Naive B cell (primary cell): ENCODE data around the gene MIXL1. TPM values are rescaled to one million over a fixed set of nuclear protein-coding genes. Genes with fewer than 3 reads are reported as not detected.
A peak's percentile ranks its signal among the peaks of the same experiment; 100 is the strongest.
"Not testable (repeated sequence)": the region's sequence is repeated elsewhere in the genome, so short reads cannot be mapped to it uniquely, and the experiment has no call there.

Experiments
- ATAC-seq, 2 donors: fragments of 150-1000 bp; cut with Tn5 transposase; 2 replicates each; pipeline ENCODE4 v1.10.0; 2021; ENCODE audit warnings: low read depth in 2 of 2, mild to moderate bottlenecking in 2 of 2, moderate library complexity in 2 of 2
- DNase-seq: peaks from one replicate; pipeline ENCODE4 v3.0.0; 2022
- H3K27ac Mint-ChIP-seq, 6 donors: one replicate each; pipeline ENCODE4 v1.8.0; 2020 to 2022; ENCODE audit warnings: mild to moderate bottlenecking in 6 of 6, mixed read lengths in 6 of 6, moderate library complexity in 5 of 6, inconsistent platforms in 2 of 6
- H3K27me3 Mint-ChIP-seq, 3 donors: one replicate each; pipeline ENCODE4 v1.8.0; 2021 to 2022; ENCODE audit warnings: mixed read lengths in 3 of 3, mild to moderate bottlenecking in 1 of 3
- H3K36me3 Mint-ChIP-seq, 2 donors: one replicate each; pipeline ENCODE4 v1.8.0; 2020 to 2022; ENCODE audit warnings: mixed read lengths in 2 of 2, inconsistent platforms in 1 of 2, mild to moderate bottlenecking in 1 of 2
- H3K4me1 Mint-ChIP-seq, 3 donors: one replicate each; pipeline ENCODE4 v1.8.0; 2020 to 2022; ENCODE audit warnings: mixed read lengths in 3 of 3, inconsistent platforms in 1 of 3, mild to moderate bottlenecking in 1 of 3, moderate library complexity in 1 of 3
- H3K4me3 Mint-ChIP-seq, 8 donors: one replicate each; pipeline ENCODE4 v1.8.0; 2020 to 2022; ENCODE audit warnings: mild to moderate bottlenecking in 8 of 8, mixed read lengths in 8 of 8, moderate library complexity in 8 of 8, inconsistent platforms in 2 of 8
- H3K9me3 Mint-ChIP-seq, 7 donors: one replicate each; pipeline ENCODE4 v1.8.0; 2020 to 2022; ENCODE audit warnings: mixed read lengths in 7 of 7, mild to moderate bottlenecking in 5 of 7, inconsistent platforms in 2 of 7, moderate library complexity in 1 of 7
- polyA plus RNA-seq, 6 donors: library from polyadenylated mRNA; unstranded; fragments of 300-500 nt; fragmentation: Illumina TruSeq; gene quantifications; one replicate each; pipeline ENCODE4 v1.2.3, GENCODE V29; 2021; ENCODE audit warnings: low read depth in 6 of 6

The MIXL1 gene
- polyA plus RNA-seq, 6 donors from 2014 or later: 0.23 to 2.8 (median 0.36) TPM; not detected in 2

DNA sequence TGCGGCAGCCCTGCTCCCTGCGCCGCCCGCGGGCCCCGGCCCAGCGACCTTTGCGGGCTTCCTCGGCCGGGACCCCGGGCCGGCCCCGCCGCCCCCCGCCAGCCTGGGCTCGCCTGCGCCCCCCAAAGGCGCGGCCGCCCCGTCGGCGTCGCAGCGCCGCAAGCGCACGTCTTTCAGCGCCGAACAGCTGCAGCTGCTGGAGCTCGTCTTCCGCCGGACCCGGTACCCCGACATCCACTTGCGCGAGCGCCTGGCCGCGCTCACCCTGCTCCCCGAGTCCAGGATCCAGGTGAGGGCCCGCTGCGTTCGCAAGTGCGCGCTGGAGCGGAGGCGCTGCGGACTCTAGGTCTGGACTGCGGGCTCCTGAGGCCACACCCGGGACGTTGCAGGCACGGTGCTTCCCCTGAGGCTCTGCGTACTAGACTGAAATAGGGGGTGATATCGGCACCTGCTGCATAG is 351 bp downstream of the MIXL1 start:
- Mint-ChIP-seq H3K9me3 (no peaks in the 10 kb centered on the region), H3K27ac (peak overlapping the region in 1 of 6 donors; percentile 44)
- peak; percentile 43 for DNase-seq

DNA sequence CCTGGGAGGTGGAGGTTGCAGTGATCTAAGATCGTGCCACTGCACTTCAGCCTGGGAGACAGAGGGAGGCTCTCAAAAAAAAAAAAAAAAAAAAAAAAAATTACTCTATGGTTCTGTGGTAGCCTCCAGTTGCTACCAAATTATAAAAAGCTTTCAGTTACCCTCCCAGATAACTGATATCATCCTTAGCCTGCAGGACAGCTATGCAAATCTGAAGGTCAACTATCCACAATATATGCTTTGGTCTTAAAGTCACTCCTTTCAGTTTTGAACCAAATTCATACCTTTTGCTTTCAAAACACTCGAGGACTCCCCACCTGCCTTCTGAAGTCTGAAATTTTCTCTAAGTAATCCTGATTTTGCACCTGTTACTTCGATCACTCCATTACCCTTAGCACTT is 3.1 kb downstream of the MIXL1 start:
- peaks cover 8 to 11% (median 10%) of the 10 kb centered on the region in 3 donors for H3K27me3 Mint-ChIP-seq
- no peak overlapping the region for H3K27ac Mint-ChIP-seq
- H3K9me3 Mint-ChIP-seq: no peaks in the 10 kb centered on the region
- no peak for DNase-seq
- ATAC-seq: no peak
- peak overlapping the region in 1 of 8 donors; percentile 54 for H3K4me3 Mint-ChIP-seq
- peaks cover 0 to 10% of the 10 kb centered on the region in 2 donors for H3K36me3 Mint-ChIP-seq
- H3K4me1 Mint-ChIP-seq: peaks cover 6 to 13% (median 6%) of the 10 kb centered on the region in 3 donors

More for the DNA sequence above, 351 bp downstream of the MIXL1 start:
- Mint-ChIP-seq H3K4me3 (peak overlapping the region; percentile 85 to 95 (median 91)), H3K27me3 (peaks cover 8 to 11% (median 10%) of the 10 kb centered on the region in 3 donors), H3K4me1 (peaks cover 6 to 13% (median 6%) of the 10 kb centered on the region in 3 donors), H3K36me3 (no peaks in the 10 kb centered on the region)
- ATAC-seq: peak; percentile 81 to 86

DNA sequence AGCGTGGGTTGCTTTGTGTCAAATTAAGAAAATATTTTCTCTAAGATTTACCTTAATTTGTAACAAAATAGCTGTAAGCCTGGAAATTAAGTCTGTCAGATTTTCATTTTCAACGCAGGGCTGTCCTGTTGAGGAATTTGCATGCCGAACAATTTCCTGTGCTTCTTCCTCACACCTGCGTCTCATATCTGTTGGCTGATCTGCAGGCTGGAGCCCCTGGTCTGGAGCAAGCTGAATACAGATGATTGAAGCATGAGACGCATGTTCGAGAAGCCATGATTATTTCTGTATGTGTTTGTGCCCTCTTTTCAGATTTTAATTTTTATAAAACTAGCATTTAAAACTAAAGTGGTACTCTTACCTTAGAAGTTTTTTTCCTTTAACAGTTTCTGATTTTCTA is 9.8 kb downstream of the MIXL1 start:
- Mint-ChIP-seq H3K27me3 (no peaks in the 10 kb centered on the region), H3K4me1 (peaks cover 5 to 6% (median 6%) of the 10 kb centered on the region in 3 donors), H3K9me3 (no peaks in the 10 kb centered on the region), H3K27ac (peak overlapping the region in 1 of 6 donors; percentile 67), H3K4me3 (no peak overlapping the region), H3K36me3 (peaks cover 9 to 10% of the 10 kb centered on the region in 2 donors)
- peak; percentile 94 to 95 for ATAC-seq
- peak; percentile 17 for DNase-seq

DNA sequence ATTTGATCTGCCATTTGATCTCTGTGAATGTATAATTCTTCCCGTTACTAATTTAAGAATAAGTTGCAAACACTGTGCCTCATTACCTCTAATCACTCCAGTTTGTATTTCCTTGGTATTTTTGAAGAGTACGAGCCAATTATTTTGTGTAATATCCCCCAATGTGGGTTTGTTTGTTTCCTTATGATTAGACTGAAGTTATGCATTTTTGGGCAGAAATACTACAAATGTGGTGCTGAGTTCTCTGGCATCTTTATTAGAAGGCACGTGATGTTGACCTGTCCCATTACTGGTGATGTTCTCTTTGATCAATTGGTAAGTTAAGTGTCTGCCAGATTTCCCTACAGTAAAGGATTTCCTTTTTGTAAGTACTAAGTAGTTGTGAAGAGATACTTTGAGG is 10.3 kb downstream of the MIXL1 start:
- peaks cover 10 to 13% of the 10 kb centered on the region in 2 donors for H3K36me3 Mint-ChIP-seq
- no peaks in the 10 kb centered on the region for H3K27me3 Mint-ChIP-seq
- DNase-seq (no peak), ATAC-seq (no peak)
- H3K9me3 Mint-ChIP-seq: no peaks in the 10 kb centered on the region
- H3K4me3 Mint-ChIP-seq: no peak overlapping the region
- peak overlapping the region in 1 of 6 donors; percentile 53 for H3K27ac Mint-ChIP-seq
- H3K4me1 Mint-ChIP-seq: peaks cover 5 to 6% (median 6%) of the 10 kb centered on the region in 3 donors

DNA sequence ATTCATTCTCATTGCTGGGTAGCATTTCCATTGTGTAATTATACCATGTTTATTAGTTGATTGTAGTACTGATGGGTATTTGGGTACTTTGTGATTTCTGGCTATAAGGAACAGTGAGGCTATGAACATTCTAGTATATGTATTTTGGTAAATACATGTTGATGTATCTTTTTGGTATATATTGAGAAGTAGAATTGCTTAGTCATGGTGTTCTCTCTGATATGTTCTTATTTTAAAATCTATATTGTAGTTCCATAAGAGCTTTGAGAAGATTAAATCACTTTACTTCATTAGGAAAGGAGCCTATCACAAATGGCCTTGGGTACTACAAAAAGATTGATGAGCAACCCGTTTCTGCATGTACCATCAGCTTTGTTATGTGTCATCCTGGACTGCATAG is 13.4 kb downstream of the MIXL1 start:
- Mint-ChIP-seq H3K27me3 (no peaks in the 10 kb centered on the region), H3K27ac (no peak overlapping the region)

DNA sequence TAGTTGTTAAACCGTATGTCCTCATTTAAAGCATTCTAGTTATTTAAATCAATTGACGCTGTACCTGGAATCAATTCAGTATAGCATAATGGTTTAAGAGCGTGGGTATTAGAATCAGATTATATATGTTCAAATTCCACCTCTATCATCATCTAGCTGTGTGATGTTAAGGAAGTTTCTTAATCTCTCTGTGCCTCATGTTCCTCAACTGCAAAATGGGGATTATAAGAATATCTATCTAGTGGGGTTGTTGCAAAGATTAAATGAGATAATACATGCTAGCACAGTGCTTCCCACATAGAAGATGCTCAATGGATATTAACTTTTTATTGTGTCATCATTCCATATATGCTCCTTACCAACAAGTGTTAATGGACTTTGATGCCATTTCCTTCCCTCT is 16.0 kb downstream of the MIXL1 start:
- Mint-ChIP-seq H3K4me1 (peaks cover 0 to 4% (median 0%) of the 10 kb centered on the region in 3 donors), H3K27ac (peak overlapping the region in 1 of 6 donors; percentile 36), H3K27me3 (no peaks in the 10 kb centered on the region), H3K4me3 (no peak overlapping the region), H3K9me3 (no peaks in the 10 kb centered on the region), H3K36me3 (peaks cover 0 to 16% of the 10 kb centered on the region in 2 donors)
- DNase-seq: no peak
- no peak for ATAC-seq

More for the DNA sequence above, 13.4 kb downstream of the MIXL1 start:
- H3K9me3 Mint-ChIP-seq: no peaks in the 10 kb centered on the region
- no peak for DNase-seq
- peaks cover 5 to 6% (median 6%) of the 10 kb centered on the region in 3 donors for H3K4me1 Mint-ChIP-seq
- no peak overlapping the region for H3K4me3 Mint-ChIP-seq
- peaks cover 0 to 16% of the 10 kb centered on the region in 2 donors for H3K36me3 Mint-ChIP-seq
- ATAC-seq: no peak

DNA sequence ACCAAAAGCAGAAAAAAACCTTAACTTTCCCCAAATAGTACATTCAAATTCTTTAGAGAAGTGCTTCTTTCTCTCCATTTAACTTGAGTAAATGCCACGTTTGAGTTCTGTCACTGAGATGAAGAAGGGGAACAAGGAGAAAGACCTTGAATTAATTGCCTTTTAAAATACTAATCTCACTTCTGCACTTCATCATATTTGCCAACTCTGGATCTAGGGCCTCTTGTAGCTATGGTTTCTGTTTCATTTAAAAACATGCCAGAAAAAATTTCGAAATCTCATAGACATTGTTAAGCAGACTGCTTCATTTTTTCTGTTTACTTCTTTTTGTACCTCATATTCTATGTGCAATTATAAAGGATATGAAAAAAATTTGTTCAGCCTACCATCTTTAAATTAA is 24.6 kb downstream of the MIXL1 start:
- no peaks in the 10 kb centered on the region for H3K27me3 Mint-ChIP-seq
- H3K4me1 Mint-ChIP-seq: peaks cover 0 to 2% (median 0%) of the 10 kb centered on the region in 3 donors
- no peaks in the 10 kb centered on the region for H3K9me3 Mint-ChIP-seq
- ATAC-seq: no peak
- no peaks in the 10 kb centered on the region for H3K36me3 Mint-ChIP-seq
- H3K27ac Mint-ChIP-seq: peak overlapping the region in 1 of 6 donors; percentile 9
- DNase-seq: no peak
- H3K4me3 Mint-ChIP-seq: no peak overlapping the region

DNA sequence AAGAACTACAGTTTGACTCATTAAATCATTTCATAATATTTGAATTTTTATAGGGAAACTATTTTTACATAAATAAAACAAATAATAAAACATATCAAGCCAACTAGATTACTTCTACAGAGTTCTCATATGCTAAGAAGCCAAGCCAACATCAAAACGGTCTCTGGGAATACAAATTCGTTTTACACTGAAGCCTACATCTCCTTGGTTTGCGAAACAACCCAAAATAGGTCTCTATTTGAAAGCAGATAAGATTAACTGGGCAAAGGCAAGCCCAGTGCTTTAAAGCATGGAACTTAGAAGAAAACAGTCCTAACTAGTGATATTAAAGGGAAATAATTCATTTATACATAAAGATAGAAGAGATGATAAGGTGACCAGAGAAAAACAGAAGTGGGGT is 25.3 kb downstream of the MIXL1 start:
- Mint-ChIP-seq H3K27me3 (no peaks in the 10 kb centered on the region), H3K9me3 (no peaks in the 10 kb centered on the region), H3K27ac (no peak overlapping the region), H3K4me1 (peaks cover 0 to 2% (median 0%) of the 10 kb centered on the region in 3 donors), H3K4me3 (no peak overlapping the region), H3K36me3 (no peaks in the 10 kb centered on the region)
- ATAC-seq (no peak), DNase-seq (no peak)

DNA sequence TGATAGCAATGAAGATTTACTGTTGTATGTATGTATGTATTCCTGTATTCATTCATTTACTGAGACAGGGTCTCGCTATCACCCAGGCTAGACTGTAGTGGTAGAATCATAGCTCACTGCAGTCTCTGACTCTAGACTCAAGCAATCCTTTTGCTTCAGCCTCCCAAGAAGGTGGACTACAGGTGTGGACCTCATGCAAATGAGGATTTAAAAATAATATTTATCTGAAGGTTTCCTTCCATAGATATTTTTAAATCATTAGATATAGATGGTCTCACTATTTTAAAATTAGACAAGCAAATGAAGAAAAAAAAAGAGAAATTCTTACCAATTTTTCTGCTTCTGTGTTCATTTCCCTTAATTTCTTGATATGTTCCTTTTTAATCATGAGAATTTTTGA is 27.0 kb downstream of the MIXL1 start:
- no peak overlapping the region for H3K4me3 Mint-ChIP-seq
- DNase-seq (no peak), ATAC-seq (no peak)
- H3K4me1 Mint-ChIP-seq: peaks cover 0 to 2% (median 0%) of the 10 kb centered on the region in 3 donors
- H3K36me3 Mint-ChIP-seq: peaks cover 0 to 8% of the 10 kb centered on the region in 2 donors
- peak overlapping the region in 1 of 6 donors; percentile 47 for H3K27ac Mint-ChIP-seq
- H3K9me3 Mint-ChIP-seq: no peaks in the 10 kb centered on the region
- no peaks in the 10 kb centered on the region for H3K27me3 Mint-ChIP-seq

DNA sequence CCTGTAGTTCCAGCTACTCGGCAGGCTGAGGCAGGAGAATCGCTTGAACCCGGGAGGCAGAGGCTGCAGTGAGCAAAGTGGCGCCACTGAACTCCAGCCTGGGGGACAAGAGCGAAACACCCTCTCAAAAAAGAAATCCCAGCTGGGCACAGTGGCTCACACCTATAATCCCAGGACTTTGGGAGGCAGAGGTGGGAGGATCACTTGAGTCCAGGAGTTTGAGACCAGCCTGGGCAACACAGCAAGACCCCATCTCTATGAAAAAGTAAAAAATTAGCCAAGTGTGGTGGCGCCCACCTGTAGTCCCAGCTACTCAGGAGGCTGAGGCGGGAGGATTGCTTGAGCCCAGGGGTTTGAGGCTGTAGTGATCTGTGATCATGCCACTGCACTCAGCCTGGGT is 29.4 kb downstream of the MIXL1 start:
- not testable (repeated sequence) for H3K4me1 Mint-ChIP-seq, H3K27me3 Mint-ChIP-seq, H3K9me3 Mint-ChIP-seq, ATAC-seq, DNase-seq, H3K27ac Mint-ChIP-seq
- peak overlapping the region in 1 of 8 donors; percentile 41 for H3K4me3 Mint-ChIP-seq
- peaks cover 0 to 14% of the 10 kb centered on the region in 2 donors for H3K36me3 Mint-ChIP-seq

DNA sequence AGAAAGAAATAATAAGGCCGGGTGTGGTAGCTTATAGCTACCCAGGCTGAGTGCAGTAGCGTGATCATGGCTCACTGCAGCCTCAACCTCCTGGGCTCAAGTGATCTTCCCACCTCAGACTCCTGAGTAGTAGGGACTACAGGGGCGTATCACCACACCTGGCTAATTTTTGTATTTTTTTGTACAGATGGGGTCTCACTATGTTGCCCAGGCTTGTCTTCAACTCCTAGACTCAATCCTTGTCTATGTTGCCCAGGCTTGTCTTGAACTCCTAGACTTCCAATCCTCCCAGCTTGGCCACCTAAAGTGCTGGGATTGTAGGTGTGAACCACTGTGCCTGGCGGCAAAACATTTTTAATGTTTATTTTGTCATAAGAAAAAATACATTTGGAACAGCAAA is 30.5 kb downstream of the MIXL1 start:
- peaks cover 0 to 14% of the 10 kb centered on the region in 2 donors for H3K36me3 Mint-ChIP-seq
- H3K4me1 Mint-ChIP-seq: peaks cover 0 to 2% (median 0%) of the 10 kb centered on the region in 3 donors
- DNase-seq (no peak), ATAC-seq (no peak)
- no peaks in the 10 kb centered on the region for H3K9me3 Mint-ChIP-seq
- H3K27ac Mint-ChIP-seq: no peak overlapping the region
- H3K27me3 Mint-ChIP-seq: no peaks in the 10 kb centered on the region
- no peak overlapping the region for H3K4me3 Mint-ChIP-seq

DNA sequence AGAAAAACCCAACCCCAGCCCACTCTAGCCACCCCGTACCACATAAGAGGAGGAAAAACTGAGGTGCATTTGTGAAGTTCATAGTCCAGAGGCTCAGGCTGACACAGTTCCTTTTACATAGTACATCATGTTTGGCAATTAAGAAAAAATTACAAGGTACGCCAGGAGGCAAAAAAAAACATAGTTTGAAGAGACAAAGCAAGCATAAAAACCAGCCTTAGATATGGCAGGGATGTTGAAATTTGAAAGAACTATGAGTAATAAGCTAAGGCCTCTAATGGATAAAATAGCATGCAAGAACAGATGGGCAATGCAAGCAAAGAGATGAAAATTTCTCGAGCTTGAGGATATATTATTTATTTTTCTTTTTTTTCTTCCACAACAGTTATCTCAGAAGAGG is 31.9 kb downstream of the MIXL1 start:
- Mint-ChIP-seq H3K27me3 (no peaks in the 10 kb centered on the region), H3K27ac (no peak overlapping the region), H3K4me1 (peaks cover 0 to 2% (median 0%) of the 10 kb centered on the region in 3 donors), H3K9me3 (peaks cover 0 to 14% (median 12%) of the 10 kb centered on the region in 7 donors), H3K36me3 (peaks cover 12 to 27% of the 10 kb centered on the region in 2 donors), H3K4me3 (no peak overlapping the region)
- DNase-seq (no peak), ATAC-seq (no peak)

DNA sequence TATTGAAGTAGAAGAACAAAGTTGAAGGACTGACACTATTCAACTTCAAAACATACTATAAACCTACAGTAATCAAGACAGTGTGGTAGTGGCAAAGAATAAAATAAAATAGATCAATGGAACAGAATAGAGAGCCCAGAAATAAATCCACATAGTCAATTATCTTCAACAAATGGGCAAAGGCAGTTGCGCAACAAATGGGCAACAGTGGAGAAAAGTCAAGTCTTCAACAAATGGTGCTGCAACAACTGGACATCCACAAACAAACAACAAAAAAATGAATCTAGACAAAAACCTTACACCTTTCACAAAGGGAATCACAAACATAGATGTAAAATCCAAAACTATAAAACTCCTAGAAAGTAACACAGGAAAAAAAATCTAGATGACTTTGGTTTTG is 38.4 kb downstream of the MIXL1 start:
- Mint-ChIP-seq H3K36me3 (peaks cover 20 to 22% of the 10 kb centered on the region in 2 donors), H3K27ac (no peak overlapping the region), H3K27me3 (no peaks in the 10 kb centered on the region), H3K4me1 (no peaks in the 10 kb centered on the region), H3K9me3 (peaks cover 0 to 25% (median 16%) of the 10 kb centered on the region in 7 donors), H3K4me3 (no peak overlapping the region)
- no peak for DNase-seq
- no peak for ATAC-seq

DNA sequence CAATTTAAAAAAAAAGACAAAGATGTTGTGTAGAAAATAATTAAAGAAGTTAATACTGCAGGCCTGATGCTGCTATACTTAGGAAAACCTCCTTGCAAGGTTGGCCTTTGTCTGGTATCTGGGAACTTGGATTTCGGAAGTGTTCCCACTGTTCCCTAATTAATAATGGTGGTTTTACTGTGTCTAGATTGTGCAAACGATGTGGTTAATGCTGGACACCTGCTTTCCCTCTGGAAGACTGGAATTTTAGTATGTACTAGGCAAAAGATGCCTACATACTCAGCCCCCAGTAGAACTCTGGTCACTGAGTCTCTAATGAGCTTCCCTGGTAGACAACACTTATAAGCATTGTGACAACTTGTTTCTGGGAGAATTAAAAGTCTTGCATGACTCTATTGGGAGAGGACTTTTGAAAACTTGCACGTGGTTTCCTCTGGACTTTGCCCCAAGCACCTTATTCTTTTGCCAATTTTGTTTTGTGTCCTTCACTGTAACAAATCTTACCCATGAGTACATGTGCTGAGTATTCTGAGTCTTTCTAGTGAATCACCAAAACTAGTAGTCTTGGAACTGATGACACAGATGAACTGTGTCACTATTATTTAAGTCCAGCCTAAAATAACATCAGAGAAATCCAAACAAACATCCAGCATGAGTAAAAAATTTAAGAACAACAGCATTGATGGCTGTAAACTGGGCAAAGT is 45.1 kb downstream of the MIXL1 start:
- ATAC-seq (no peak), DNase-seq (no peak)
- H3K36me3 Mint-ChIP-seq: no peaks in the 10 kb centered on the region
- no peaks in the 10 kb centered on the region for H3K4me1 Mint-ChIP-seq
- no peak overlapping the region for H3K4me3 Mint-ChIP-seq
- no peaks in the 10 kb centered on the region for H3K27me3 Mint-ChIP-seq
- H3K9me3 Mint-ChIP-seq: no peaks in the 10 kb centered on the region
- no peak overlapping the region for H3K27ac Mint-ChIP-seq
